Glutamatergic neuron (in vitro differentiated cells): ENCODE measurements around the gene GPC6. TPM values are rescaled to one million over a fixed set of nuclear protein-coding genes. Genes with fewer than 3 reads are reported as not detected.
A peak's percentile ranks its signal among the peaks of the same experiment; 100 is the strongest.

Source experiments
- DNase-seq: peaks from one replicate; pipeline ENCODE4 v3.0.0; 2022
- H3K27ac Mint-ChIP-seq: one replicate; pipeline ENCODE4 v1.8.0; 2020; ENCODE audit warnings: mild to moderate bottlenecking, mixed read lengths, inconsistent platforms; ENCODE audit not compliant: unreplicated experiment
- H3K27me3 Mint-ChIP-seq: one replicate; pipeline ENCODE4 v1.8.0; 2020; ENCODE audit warnings: mild to moderate bottlenecking, moderate library complexity, mixed read lengths, inconsistent platforms; ENCODE audit not compliant: unreplicated experiment
- H3K36me3 Mint-ChIP-seq: one replicate; pipeline ENCODE4 v1.8.0; 2020; ENCODE audit warnings: mild to moderate bottlenecking, mixed read lengths, inconsistent platforms; ENCODE audit not compliant: unreplicated experiment
- H3K4me1 Mint-ChIP-seq: one replicate; pipeline ENCODE4 v1.8.0; 2020; ENCODE audit warnings: mild to moderate bottlenecking, low read depth, mixed read lengths, inconsistent platforms; ENCODE audit not compliant: unreplicated experiment
- H3K4me3 Mint-ChIP-seq: one replicate; pipeline ENCODE4 v1.8.0; 2020; ENCODE audit warnings: mild to moderate bottlenecking, mixed read lengths, inconsistent platforms; ENCODE audit not compliant: unreplicated experiment
- H3K9me3 Mint-ChIP-seq: one replicate; pipeline ENCODE4 v1.8.0; 2020; ENCODE audit warnings: mild to moderate bottlenecking, moderate library complexity, mixed read lengths, inconsistent platforms; ENCODE audit not compliant: unreplicated experiment
- CTCF ChIP-seq: fragments of 200-600 bp; sonication (generic); IDR thresholded peaks from one replicate; pipeline ENCODE4 v1.5.0; 2021; ENCODE audit not compliant: partially characterized antibody, unreplicated experiment
- total RNA-seq: library from RNA; stranded (reverse); fragmentation: NEBNext Ultra II Directional; extraction: Animal tissue kit (Norgen Biotek cat#: 25700); gene quantifications from one replicate; pipeline ENCODE4 v1.2.1, GENCODE V29; 2021; ENCODE audit not compliant: unreplicated experiment

Gene GPC6
- total RNA-seq, 1 donor from 2014 or later: 11.8 TPM

GRCh38 chr13:93296584-93296983 lies 70.0 kb downstream of the GPC6 start:
- Mint-ChIP-seq H3K4me3 (no peak overlapping the region), H3K4me1 (peaks cover 13% of the 10 kb centered on the region), H3K36me3 (no peaks in the 10 kb centered on the region), H3K9me3 (peaks cover 4% of the 10 kb centered on the region), H3K27me3 (peaks cover 3% of the 10 kb centered on the region), H3K27ac (no peak overlapping the region)
- DNase-seq: no peak
- TF ChIP-seq CTCF: no peak

- Mint-ChIP-seq H3K27ac (peak overlapping the region; percentile 57), H3K4me1 (peaks cover 13% of the 10 kb centered on the region)
These were observed 72.1 kb downstream of the GPC6 start for GRCh38 chr13:93298713-93299112.

GRCh38 chr13:93304134-93304533 lies 77.5 kb downstream of the GPC6 start:
- no peaks in the 10 kb centered on the region for H3K27me3 Mint-ChIP-seq
- H3K4me3 Mint-ChIP-seq: no peak overlapping the region
- DNase-seq: no peak
- peaks cover 15% of the 10 kb centered on the region for H3K4me1 Mint-ChIP-seq
- H3K27ac Mint-ChIP-seq: no peak overlapping the region
- TF ChIP-seq CTCF: no peak
- H3K9me3 Mint-ChIP-seq: no peaks in the 10 kb centered on the region
- H3K36me3 Mint-ChIP-seq: no peaks in the 10 kb centered on the region

More at GRCh38 chr13:93298713-93299112, 72.1 kb downstream of the GPC6 start:
- Mint-ChIP-seq H3K9me3 (peaks cover 4% of the 10 kb centered on the region), H3K27me3 (peaks cover 3% of the 10 kb centered on the region), H3K36me3 (no peaks in the 10 kb centered on the region), H3K4me3 (no peak overlapping the region)
- no peak for TF ChIP-seq CTCF
- DNase-seq: no peak

- H3K27me3 Mint-ChIP-seq: no peaks in the 10 kb centered on the region
- H3K4me3 Mint-ChIP-seq: no peak overlapping the region
- H3K36me3 Mint-ChIP-seq: no peaks in the 10 kb centered on the region
- peaks cover 16% of the 10 kb centered on the region for H3K4me1 Mint-ChIP-seq
- H3K9me3 Mint-ChIP-seq: no peaks in the 10 kb centered on the region
- DNase-seq: no peak
- H3K27ac Mint-ChIP-seq: no peak overlapping the region
- TF ChIP-seq CTCF: no peak
These were observed 78.4 kb downstream of the GPC6 start for GRCh38 chr13:93304868-93305613.

- DNase-seq: no peak
- Mint-ChIP-seq H3K27me3 (no peaks in the 10 kb centered on the region), H3K4me1 (peaks cover 19% of the 10 kb centered on the region)
These were observed 79.3 kb downstream of the GPC6 start for GRCh38 chr13:93305886-93306285.

More at GRCh38 chr13:93305886-93306285, 79.3 kb downstream of the GPC6 start:
- no peaks in the 10 kb centered on the region for H3K36me3 Mint-ChIP-seq
- no peak for TF ChIP-seq CTCF
- H3K9me3 Mint-ChIP-seq: no peaks in the 10 kb centered on the region
- no peak overlapping the region for H3K27ac Mint-ChIP-seq
- no peak overlapping the region for H3K4me3 Mint-ChIP-seq
